HCT116 (cell line): ENCODE results near the gene KIFAP3. TPM values are rescaled to one million over a fixed set of nuclear protein-coding genes. Genes with fewer than 3 reads are reported as not detected.

Experiments
- ATAC-seq: fragments of 200-7000 bp; cut with Tn5 transposase; 2 replicates; pipeline ENCODE4 v1.9.1; 2020; ENCODE audit warnings: mild to moderate bottlenecking, moderate library complexity
- BruUV-seq: library from RNA; stranded (reverse); fragments of 400-500 nt; replicated peaks from 2 replicates; lab custom pipeline; 2021; lab: Mats Ljungman, UMichigan
- CTCF ChIA-PET: fragments of 300-600 bp; sonication (Branson Sonifier 250); formaldehyde crosslinking; loops from one replicate; lab custom pipeline; 2021; ENCODE audit warnings: antibody characterized with exemption; lab: Charles Lee
- POLR2A ChIA-PET: fragments of 300-600, 350-600 bp; sonication (Branson Sonifier 250); formaldehyde crosslinking; loops from one replicate; lab custom pipeline; 2021; ENCODE audit warnings: antibody characterized with exemption; lab: Charles Lee
- RAD21 ChIA-PET, 2 experiments: fragments of 300-600 bp; sonication (Branson Sonifier 250); formaldehyde crosslinking; loops; one replicate each; lab custom pipeline; 2023; ENCODE audit warnings: low total read pairs in 2 of 2; ENCODE audit not compliant: uncharacterized antibody in 2 of 2, unreplicated experiment in 2 of 2, low non-redundant PET in 1 of 2; lab: Charles Lee
- DNase-seq: peaks from one replicate; pipeline ENCODE4 v3.0.0-alpha.2; 2010; ENCODE audit warnings: low read depth, low spot score
- H2AFZ ChIP-seq: fragments of 200-600 bp; shearing (Covaris generic), sonication (generic); 2 replicates; pipeline ENCODE4 v1.6.1; 2017; ENCODE audit warnings: low read depth, mixed run types, mixed read lengths, antibody characterized with exemption, low read length; ENCODE audit not compliant: poor library complexity, severe bottlenecking
- H3K27ac ChIP-seq: 2 replicates; pipeline ENCODE4 v1.5.1; 2012; ENCODE audit warnings: low read depth, low read length
- H3K27me3 ChIP-seq: fragments of 200-600 bp; sonication (generic); 2 replicates; pipeline ENCODE4 v1.6.1; 2016; ENCODE audit warnings: mixed run types, low read length, mixed read lengths; ENCODE audit not compliant: insufficient read depth
- H3K36me3 ChIP-seq, 2 experiments: fragments of 200-500 bp in 1 of 2; fragments of 200-600 bp in 1 of 2; sonication (Bioruptor generic) in 1 of 2; sonication (generic) in 1 of 2; 2 replicates each; pipeline versions ENCODE4 v1.5.1 to v1.6.1; 2014 to 2016; ENCODE audit warnings: low read length in 2 of 2, inconsistent platforms in 1 of 2, mixed read lengths in 1 of 2, mixed run types in 1 of 2; ENCODE audit not compliant: insufficient read depth in 2 of 2, control insufficient read depth in 1 of 2
- H3K4me1 ChIP-seq, 2 experiments: fragments of 200-600 bp in 1 of 2; sonication (generic) in 1 of 2; 2 replicates each; pipeline versions ENCODE4 v1.5.1 to v1.6.1; 2012 to 2017; ENCODE audit warnings: low read length in 2 of 2, inconsistent platforms in 1 of 2, mild to moderate bottlenecking in 1 of 2, mixed read lengths in 1 of 2, mixed run types in 1 of 2, moderate library complexity in 1 of 2; ENCODE audit not compliant: insufficient read depth in 2 of 2, control insufficient read depth in 1 of 2
- H3K4me2 ChIP-seq: fragments of 200-600 bp; sonication (generic); 2 replicates; pipeline ENCODE4 v1.6.1; 2017; ENCODE audit warnings: mixed run types, low read length, mixed read lengths
- H3K4me3 ChIP-seq, 2 experiments: fragments of 200-600 bp in 1 of 2; sonication (generic) in 1 of 2; replicated peaks in 1 of 2; 2 replicates each; pipeline ENCODE4 v1.5.1; 2011 to 2016; ENCODE audit warnings: low read length in 2 of 2, control low read depth in 1 of 2, low read depth in 1 of 2, mild to moderate bottlenecking in 1 of 2, mixed read lengths in 1 of 2, mixed run types in 1 of 2
- H3K79me2 ChIP-seq: fragments of 200-600 bp; sonication (generic); 2 replicates; pipeline ENCODE4 v1.6.1; 2017; ENCODE audit warnings: mild to moderate bottlenecking, mixed run types, low read length, moderate library complexity, mixed read lengths; ENCODE audit not compliant: insufficient read depth
- H3K9ac ChIP-seq: fragments of 200-600 bp; sonication (generic); 2 replicates; pipeline ENCODE4 v1.6.1; 2016; ENCODE audit warnings: low read length, mixed read lengths
- H3K9me2 ChIP-seq: fragments of 200-600 bp; sonication (generic), shearing (Covaris generic); 2 replicates; pipeline ENCODE4 v1.6.1; 2017; ENCODE audit warnings: mixed run types, mild to moderate bottlenecking, moderate library complexity; ENCODE audit not compliant: insufficient read depth
- H3K9me3 ChIP-seq, 2 experiments: fragments of 200-500 bp in 1 of 2; fragments of 200-600 bp in 1 of 2; sonication (Bioruptor generic) in 1 of 2; sonication (generic) in 1 of 2; 2 replicates each; pipeline ENCODE4 v1.6.1; 2014 to 2017; ENCODE audit warnings: low read length in 2 of 2, mixed read lengths in 2 of 2, inconsistent platforms in 1 of 2, low read depth in 1 of 2, mild to moderate bottlenecking in 1 of 2, mixed run types in 1 of 2, moderate library complexity in 1 of 2; ENCODE audit not compliant: control insufficient read depth in 1 of 2, insufficient read depth in 1 of 2
- H4K20me1 ChIP-seq: fragments of 200-600 bp; sonication (generic), shearing (Covaris generic); 2 replicates; pipeline ENCODE4 v1.6.1; 2017; ENCODE audit warnings: mixed run types, mild to moderate bottlenecking, moderate library complexity; ENCODE audit not compliant: insufficient read depth
- ATF3 ChIP-seq: IDR thresholded peaks from 2 replicates; pipeline ENCODE4 v1.6.1; 2012
- CBX3 ChIP-seq: IDR thresholded peaks from 2 replicates; pipeline ENCODE4 v1.6.1; 2012; ENCODE audit warnings: low read depth
- CEBPB ChIP-seq: IDR thresholded peaks from 2 replicates; pipeline ENCODE4 v1.6.1; 2012; ENCODE audit warnings: low read depth
- CTCF ChIP-seq, 3 experiments: fragments of 200-600 bp in 1 of 3; sonication (generic) in 1 of 3; IDR thresholded peaks in 2 of 3; conservative IDR thresholded peaks in 1 of 3; 2 replicates each; pipeline ENCODE4 v1.5.1; 2012 to 2017; ENCODE audit warnings: low read depth in 2 of 3, low read length in 2 of 3, antibody characterized with exemption in 1 of 3, borderline replicate concordance in 1 of 3, control low read depth in 1 of 3, mild to moderate bottlenecking in 1 of 3, mixed read lengths in 1 of 3, mixed run types in 1 of 3, moderate library complexity in 1 of 3; ENCODE audit not compliant: insufficient read depth in 1 of 3
- EGR1 ChIP-seq: IDR thresholded peaks from 2 replicates; pipeline ENCODE4 v1.6.1; 2012; ENCODE audit warnings: low read depth
- EZH2 ChIP-seq: fragments of 200-600 bp; sonication (generic); IDR thresholded peaks from 2 replicates; pipeline ENCODE4 v1.6.1; 2017; ENCODE audit warnings: antibody characterized with exemption, mixed run types
- EZH2phosphoT487 ChIP-seq: fragments of 200-600 bp; IDR thresholded peaks from 2 replicates; pipeline ENCODE4 v1.6.1; 2018; ENCODE audit warnings: antibody characterized with exemption, borderline replicate concordance
- FOSL1 ChIP-seq: IDR thresholded peaks from 2 replicates; pipeline ENCODE4 v1.6.1; 2012; ENCODE audit warnings: low read depth
- JUND ChIP-seq: IDR thresholded peaks from 2 replicates; pipeline ENCODE4 v1.6.1; 2012
- MAX ChIP-seq: IDR thresholded peaks from 2 replicates; pipeline ENCODE4 v1.6.1; 2012
- POLR2A ChIP-seq: IDR thresholded peaks from 2 replicates; pipeline ENCODE4 v1.7.0; 2011; ENCODE audit warnings: borderline replicate concordance; ENCODE audit not compliant: insufficient read depth, insufficient read length; ENCODE audit errors: extremely low read depth
- POLR2AphosphoS5 ChIP-seq: IDR thresholded peaks from 2 replicates; pipeline ENCODE4 v1.6.1; 2011; ENCODE audit warnings: mild to moderate bottlenecking, low read depth, low read length, moderate library complexity
- RAD21 ChIP-seq: IDR thresholded peaks from 2 replicates; pipeline ENCODE4 v1.6.1; 2012; ENCODE audit warnings: low read depth, mild to moderate bottlenecking
- REST ChIP-seq: IDR thresholded peaks from 2 replicates; pipeline ENCODE4 v1.6.1; 2012; ENCODE audit warnings: low read depth
- SIN3A ChIP-seq: IDR thresholded peaks from 2 replicates; pipeline ENCODE4 v1.6.1; 2012; ENCODE audit warnings: low read depth
- SRF ChIP-seq: IDR thresholded peaks from 2 replicates; pipeline ENCODE4 v1.6.1; 2012; ENCODE audit warnings: low read depth
- TCF7L2 ChIP-seq: IDR thresholded peaks from 2 replicates; pipeline ENCODE4 v1.7.0; 2011; ENCODE audit warnings: borderline replicate concordance, inconsistent platforms; ENCODE audit not compliant: insufficient read depth, insufficient read length; ENCODE audit errors: extremely low read depth
- ZBTB33 ChIP-seq: IDR thresholded peaks from 2 replicates; pipeline ENCODE4 v1.6.1; 2011; ENCODE audit warnings: mild to moderate bottlenecking, low read length, moderate library complexity; ENCODE audit not compliant: insufficient replicate concordance; ENCODE audit errors: extremely low read depth
- ZFX ChIP-seq: fragments of 450-650 bp; IDR thresholded peaks from 2 replicates; pipeline ENCODE4 v1.6.1; 2017
- ZNF274 ChIP-seq: fragments of 200-500 bp; sonication (Bioruptor generic); IDR thresholded peaks from 2 replicates; pipeline ENCODE4 v1.6.1; 2014; ENCODE audit warnings: mild to moderate bottlenecking, low read depth, low read length, inconsistent platforms
- intact Hi-C: fragments of 100-400 bp; cut with micrococcal nuclease; formaldehyde crosslinking; loops from 2 replicates; pipeline ENCODE4 v1.10.0; 2022
- total RNA-seq: library from RNA; stranded (reverse); gene quantifications from one replicate; pipeline ENCODE4 v1.2.1, GENCODE V29; 2021; ENCODE audit not compliant: unreplicated experiment

KIFAP3 gene
- total RNA-seq, 1 experiment from 2014 or later: 10.8 TPM

GRCh38 chr1:170063109-170063826, 11.2 kb downstream of the KIFAP3 start:
- peak overlapping the region; percentile 15; the same call in 1 of the 2 replicates for H3K9ac ChIP-seq
- ChIA-PET POLR2A (no interaction called here), RAD21 (no interaction called here), CTCF (no interaction called here)
- DNase-seq: peak; percentile 65
- H3K9me2 ChIP-seq: no peaks in the 10 kb centered on the region; the same call in 1 of the 2 replicates
- peak; percentile 94 for ATAC-seq
- no peaks in the 10 kb centered on the region for H3K27me3 ChIP-seq
- no peaks in the 10 kb centered on the region for H4K20me1 ChIP-seq
- H3K9me3 ChIP-seq: no peaks in the 10 kb centered on the region
- no peaks in the 10 kb centered on the region for H3K79me2 ChIP-seq
- H3K4me1 ChIP-seq: peaks cover 5 to 24% of the 10 kb centered on the region in 2 experiments; a peak in 3 of 4 replicates
- H3K27ac ChIP-seq: peak overlapping the region; percentile 53; the same call in 1 of the 2 replicates
- BruUV-seq: no TSS peak
- H3K4me2 ChIP-seq: peak overlapping the region; percentile 70
- H3K36me3 ChIP-seq: no peaks in the 10 kb centered on the region
- H2AFZ ChIP-seq: peak overlapping the region; percentile 29
- peak overlapping the region; percentile 8 to 46 for H3K4me3 ChIP-seq
- intact Hi-C loops: no loop called here
- TF ChIP-seq POLR2AphosphoS5: peak; percentile 35; the same call in 1 of the 2 replicates
- peak; percentile 91 for TF ChIP-seq JUND
- peak; percentile 41; the same call in 1 of the 2 replicates for TF ChIP-seq SRF
- no peak for TF ChIP-seq ZNF274
- TF ChIP-seq EZH2phosphoT487: no peak
- TF ChIP-seq REST: no peak
- peak; percentile 54; the same call in 1 of the 2 replicates for TF ChIP-seq SIN3A
- no peak for TF ChIP-seq TCF7L2
- TF ChIP-seq MAX: no peak
- TF ChIP-seq ZBTB33: no peak
- no peak; the same call in 1 of the 2 replicates for TF ChIP-seq ATF3
- no peak for TF ChIP-seq POLR2A
- peak; percentile 62 for TF ChIP-seq CBX3
- peak; percentile 93 for TF ChIP-seq FOSL1
- TF ChIP-seq EZH2: no peak
- TF ChIP-seq RAD21: no peak
- no peak for TF ChIP-seq EGR1
- TF ChIP-seq ZFX: no peak
- peak; percentile 48 for TF ChIP-seq CEBPB
- no peak for TF ChIP-seq CTCF (IDR thresholded peaks at IDR 0.05 in 2 of 3, conservative IDR thresholded peaks at IDR 0.05 in 1 of 3; ENCODE audit: borderline replicate concordance in 1 of 3, insufficient read depth in 1 of 3, low read depth in 2 of 3, low read length in 2 of 3)
